HepG2 (cell line): ENCODE results near the gene NKX1-2. TPM values are rescaled to one million over a fixed set of nuclear protein-coding genes. Genes with fewer than 3 reads are reported as not detected.
A peak's percentile ranks its signal among the peaks of the same experiment; 100 is the strongest.

Source experiments
- GFI1 ChIP-seq: sonication (generic); formaldehyde crosslinking; IDR thresholded peaks from 2 replicates; pipeline ENCODE4 v1.5.0; 2020; ENCODE audit warnings: missing genetic modification reagents, mild to moderate bottlenecking, borderline replicate concordance
- HCFC1 ChIP-seq: fragments of 150-350 bp; IDR thresholded peaks from 2 replicates; pipeline ENCODE4 v1.6.1; 2014; ENCODE audit warnings: low read depth, low read length
- MBD4 ChIP-seq: IDR thresholded peaks from 2 replicates; pipeline ENCODE4 v1.6.1; 2012; ENCODE audit warnings: low read length, inconsistent platforms, borderline replicate concordance
- SALL1 ChIP-seq: sonication (generic); formaldehyde crosslinking; IDR thresholded peaks from 2 replicates; pipeline ENCODE4 v1.8.0; 2022; ENCODE audit warnings: mild to moderate bottlenecking, missing genetic modification reagents
- SP5 ChIP-seq: IDR thresholded peaks from 2 replicates; pipeline ENCODE4 v1.6.1; 2016; ENCODE audit warnings: low read depth, borderline replicate concordance
- ZBTB7B ChIP-seq: sonication (generic); formaldehyde crosslinking; IDR thresholded peaks from 2 replicates; pipeline ENCODE4 v1.4.0; 2020; ENCODE audit warnings: missing genetic modification reagents
- ZNF138 ChIP-seq: sonication (generic); formaldehyde crosslinking; IDR thresholded peaks from 2 replicates; pipeline ENCODE4 v1.5.0; 2020; ENCODE audit warnings: mild to moderate bottlenecking, low read depth, missing genetic modification reagents
- ZNF343 ChIP-seq: sonication (generic); formaldehyde crosslinking; IDR thresholded peaks from 2 replicates; pipeline ENCODE4 v1.4.0; 2020; ENCODE audit warnings: mild to moderate bottlenecking, missing genetic modification reagents
- ZNF572 ChIP-seq: sonication (generic); formaldehyde crosslinking; IDR thresholded peaks from 2 replicates; pipeline ENCODE4 v1.5.1; 2020; ENCODE audit warnings: mild to moderate bottlenecking, missing genetic modification reagents
- ZNF775 ChIP-seq: sonication (generic); formaldehyde crosslinking; IDR thresholded peaks from 2 replicates; pipeline ENCODE4 v1.4.0; 2020; ENCODE audit warnings: missing genetic modification reagents, mild to moderate bottlenecking, moderate library complexity, borderline replicate concordance
- ZNF883 ChIP-seq: sonication (generic); formaldehyde crosslinking; IDR thresholded peaks from 2 replicates; pipeline ENCODE4 v1.5.1; 2020; ENCODE audit warnings: mild to moderate bottlenecking, missing genetic modification reagents; ENCODE audit errors: not compliant biosample characterization
- ZSCAN9 ChIP-seq: IDR thresholded peaks from 2 replicates; pipeline ENCODE4 v1.6.1; 2016; ENCODE audit warnings: borderline replicate concordance
- polyA plus RNA-seq, 8 experiments: library from polyadenylated mRNA; depleted of rRNA in 3 of 8; stranded (reverse) in 7 of 8; unstranded in 1 of 8; fragments of >200 nt; fragmentation: Illumina TruSeq in 4 of 8; extraction: Trizol in 4 of 8; gene quantifications; 2 replicates each; pipeline versions ENCODE4 v1.2.1 to v1.2.3, GENCODE V29; 2011 to 2016; ENCODE audit warnings: low read depth in 4 of 8, missing spikeins in 1 of 8, mixed read lengths in 1 of 8; ENCODE audit not compliant: insufficient read depth in 1 of 8
- total RNA-seq, 5 experiments: library from RNA; depleted of rRNA; stranded (reverse); fragments of >200 nt; fragmentation: Illumina TruSeq; extraction: Trizol; gene quantifications; 2 replicates each; pipeline ENCODE4 v1.2.3, GENCODE V29; 2016; ENCODE audit warnings: low read depth in 1 of 5
- TF ChIP-seq, protein P1 (sequence below): IDR thresholded peaks from 2 replicates; pipeline ENCODE4 v1.6.1; 2016; ENCODE audit warnings: mild to moderate bottlenecking, missing biosample characterization, missing genetic modification reagents
- TF ChIP-seq, protein P2 (sequence below): sonication (generic); formaldehyde crosslinking; conservative IDR thresholded peaks from 2 replicates; pipeline ENCODE4 v1.4.0; 2020; ENCODE audit warnings: missing genetic modification reagents
- TF ChIP-seq, protein P3 (sequence below): sonication (generic); formaldehyde crosslinking; IDR thresholded peaks from 2 replicates; pipeline ENCODE4 v1.5.1; 2020; ENCODE audit warnings: missing genetic modification reagents, mild to moderate bottlenecking, borderline replicate concordance

Gene NKX1-2
- total and polyA plus RNA-seq, 2 of the 13 experiments (the other 11 are each of a cell fraction or from before 2014, with no cell fraction given), result not detected

DNA sequence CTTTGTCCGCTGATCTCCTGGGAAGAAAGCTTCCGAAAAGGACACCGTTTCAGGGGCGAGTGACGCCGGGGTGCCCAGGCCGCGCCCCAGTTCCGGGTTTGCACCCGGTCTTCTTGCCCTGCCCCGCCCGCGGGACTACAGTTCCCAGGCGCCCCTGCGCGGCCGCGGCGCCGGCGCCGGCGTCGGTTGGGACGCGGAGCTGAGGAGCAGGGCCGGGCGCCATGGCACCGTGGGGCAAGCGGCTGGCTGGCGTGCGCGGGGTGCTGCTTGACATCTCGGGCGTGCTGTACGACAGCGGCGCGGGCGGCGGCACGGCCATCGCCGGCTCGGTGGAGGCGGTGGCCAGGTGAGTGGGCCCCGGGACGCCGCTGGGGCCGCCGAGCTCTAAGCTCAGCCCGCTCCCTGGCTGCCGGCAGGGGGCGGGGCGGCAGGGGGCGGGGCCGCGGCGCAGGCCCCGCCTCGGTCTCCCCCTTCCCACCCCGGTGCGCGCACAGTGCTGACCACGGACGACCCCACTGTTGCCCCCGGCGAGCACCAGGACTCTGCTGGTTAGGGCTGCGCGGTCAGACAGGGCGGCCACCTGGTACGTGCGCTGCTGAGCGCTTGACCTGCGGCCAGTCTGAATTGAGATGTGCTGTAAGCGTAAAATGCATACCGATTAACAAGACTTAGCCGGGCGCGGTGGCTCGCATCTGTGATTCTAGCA lies 12.0 kb upstream of the NKX1-2 start, which contains the start of gene LHPP (continued):
- TF ChIP-seq, protein P1, sequence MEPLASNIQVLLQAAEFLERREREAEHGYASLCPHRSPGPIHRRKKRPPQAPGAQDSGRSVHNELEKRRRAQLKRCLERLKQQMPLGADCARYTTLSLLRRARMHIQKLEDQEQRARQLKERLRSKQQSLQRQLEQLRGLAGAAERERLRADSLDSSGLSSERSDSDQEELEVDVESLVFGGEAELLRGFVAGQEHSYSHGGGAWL (CRISPR knock-in tag), result peak; percentile 39
- TF ChIP-seq ZNF343 (CRISPR knock-in tag) (no peak), SALL1 (CRISPR knock-in tag) (peak; percentile 37; the same call in 1 of the 2 replicates), MBD4 (no peak), ZNF138 (CRISPR knock-in tag) (no peak), ZSCAN9 (CRISPR knock-in tag) (no peak), ZNF572 (CRISPR knock-in tag) (0 out of 2 replicates have a peak, but pooled peaks have one; percentile 25), ZBTB7B (CRISPR knock-in tag) (peak; percentile 83), SP5 (CRISPR knock-in tag) (peak; percentile 5; the same call in 1 of the 2 replicates), HCFC1 (peak; percentile 86), GFI1 (CRISPR knock-in tag) (no peak), ZNF883 (CRISPR knock-in tag) (no peak), ZNF775 (CRISPR knock-in tag) (no peak)
- TF ChIP-seq, protein P2, sequence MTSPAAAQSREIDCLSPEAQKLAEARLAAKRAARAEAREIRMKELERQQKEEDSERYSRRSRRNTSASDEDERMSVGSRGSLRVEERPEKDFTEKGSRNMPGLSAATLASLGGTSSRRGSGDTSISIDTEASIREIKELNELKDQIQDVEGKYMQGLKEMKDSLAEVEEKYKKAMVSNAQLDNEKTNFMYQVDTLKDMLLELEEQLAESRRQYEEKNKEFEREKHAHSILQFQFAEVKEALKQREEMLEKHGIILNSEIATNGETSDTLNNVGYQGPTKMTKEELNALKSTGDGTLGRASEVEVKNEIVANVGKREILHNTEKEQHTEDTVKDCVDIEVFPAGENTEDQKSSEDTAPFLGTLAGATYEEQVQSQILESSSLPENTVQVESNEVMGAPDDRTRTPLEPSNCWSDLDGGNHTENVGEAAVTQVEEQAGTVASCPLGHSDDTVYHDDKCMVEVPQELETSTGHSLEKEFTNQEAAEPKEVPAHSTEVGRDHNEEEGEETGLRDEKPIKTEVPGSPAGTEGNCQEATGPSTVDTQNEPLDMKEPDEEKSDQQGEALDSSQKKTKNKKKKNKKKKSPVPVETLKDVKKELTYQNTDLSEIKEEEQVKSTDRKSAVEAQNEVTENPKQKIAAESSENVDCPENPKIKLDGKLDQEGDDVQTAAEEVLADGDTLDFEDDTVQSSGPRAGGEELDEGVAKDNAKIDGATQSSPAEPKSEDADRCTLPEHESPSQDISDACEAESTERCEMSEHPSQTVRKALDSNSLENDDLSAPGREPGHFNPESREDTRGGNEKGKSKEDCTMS, result no peak
- TF ChIP-seq, protein P3, sequence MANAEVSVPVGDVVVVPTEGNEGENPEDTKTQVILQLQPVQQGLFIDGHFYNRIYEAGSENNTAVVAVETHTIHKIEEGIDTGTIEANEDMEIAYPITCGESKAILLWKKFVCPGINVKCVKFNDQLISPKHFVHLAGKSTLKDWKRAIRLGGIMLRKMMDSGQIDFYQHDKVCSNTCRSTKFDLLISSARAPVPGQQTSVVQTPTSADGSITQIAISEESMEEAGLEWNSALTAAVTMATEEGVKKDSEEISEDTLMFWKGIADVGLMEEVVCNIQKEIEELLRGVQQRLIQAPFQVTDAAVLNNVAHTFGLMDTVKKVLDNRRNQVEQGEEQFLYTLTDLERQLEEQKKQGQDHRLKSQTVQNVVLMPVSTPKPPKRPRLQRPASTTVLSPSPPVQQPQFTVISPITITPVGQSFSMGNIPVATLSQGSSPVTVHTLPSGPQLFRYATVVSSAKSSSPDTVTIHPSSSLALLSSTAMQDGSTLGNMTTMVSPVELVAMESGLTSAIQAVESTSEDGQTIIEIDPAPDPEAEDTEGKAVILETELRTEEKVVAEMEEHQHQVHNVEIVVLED (CRISPR knock-in tag), result peak; percentile 92
- TF ChIP-seq, all 625 proteins: peak for 93
